ENCODE data around the gene LRRC61.
A peak's percentile ranks its signal among the peaks of the same experiment; 100 is the strongest.

Gene LRRC61

DNA sequence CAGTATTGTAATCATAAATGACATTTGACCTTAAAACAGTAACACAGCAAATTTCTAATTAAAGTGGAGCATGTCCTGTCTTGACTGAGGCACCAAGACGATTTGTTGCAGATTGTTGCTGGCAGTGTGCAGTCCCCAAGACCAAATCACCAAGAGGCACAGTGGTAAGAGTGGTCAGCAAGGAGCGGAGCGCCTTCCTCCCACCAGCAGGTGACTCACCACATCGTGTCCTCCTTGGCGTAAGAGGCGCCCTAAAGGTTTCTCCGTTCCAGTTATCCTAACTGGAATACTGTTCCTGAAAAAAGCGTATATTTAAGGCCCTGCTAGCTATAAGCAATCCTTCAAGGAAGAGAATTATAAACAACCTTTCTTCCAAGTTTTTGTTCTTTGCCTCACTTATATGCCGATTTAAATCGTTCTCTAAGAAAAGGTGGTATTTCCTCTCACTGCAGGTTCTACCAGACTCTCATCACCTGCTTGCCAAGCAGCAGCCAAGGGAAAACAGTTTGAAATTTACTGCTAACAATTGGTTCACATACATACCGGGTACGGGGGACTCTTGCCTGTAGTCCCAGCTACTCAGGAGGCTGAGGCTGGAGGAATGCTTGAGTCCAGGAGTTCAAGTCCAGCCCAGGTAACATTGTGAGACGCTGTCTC lies 34.7 kb downstream of the LRRC61 start:
- DNase-seq = no peak

DNA sequence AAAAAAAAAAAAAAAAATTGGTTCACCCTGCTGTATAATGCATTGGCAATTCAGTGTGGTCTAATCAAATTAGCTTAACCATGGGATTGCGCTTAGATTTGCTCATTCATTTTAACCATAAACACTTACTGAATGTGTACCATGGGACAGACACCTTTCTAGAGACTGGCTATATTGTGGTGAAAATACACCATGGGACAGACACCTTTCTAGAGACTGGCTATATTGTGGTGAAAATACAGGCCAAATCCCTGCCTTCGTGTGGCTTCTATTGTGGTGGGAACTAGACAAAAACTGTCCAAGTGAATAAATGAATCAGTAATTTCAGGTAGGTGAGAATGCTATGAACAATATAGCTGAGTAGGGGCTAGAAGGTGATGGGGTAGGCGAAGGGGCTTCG lies 35.3 kb downstream of the LRRC61 start:
- DNase-seq = no peak

DNA sequence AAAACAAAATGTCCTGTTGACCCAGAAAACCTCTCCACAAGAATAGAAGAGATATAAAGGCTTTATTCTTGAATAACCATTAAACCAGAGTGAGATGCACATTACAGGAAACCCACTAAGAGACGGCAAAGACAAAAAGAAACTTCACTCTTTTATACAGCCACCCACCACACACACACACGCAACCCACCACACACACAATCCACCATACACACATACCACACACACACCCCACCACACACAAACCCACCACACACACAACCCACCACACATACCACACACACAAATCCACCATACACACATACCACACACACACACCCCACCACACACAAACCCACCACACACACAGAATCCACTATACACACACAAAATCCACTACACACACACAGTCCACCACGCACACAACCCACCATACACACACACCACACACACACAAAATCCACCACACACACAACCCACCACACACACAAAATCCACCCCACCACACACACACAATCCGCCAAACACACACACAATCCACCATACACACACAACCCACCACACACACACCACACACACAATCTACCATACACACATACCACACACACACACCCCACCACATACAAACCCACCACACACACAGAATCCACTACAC lies 36.0 kb downstream of the LRRC61 start:
- DNase-seq = no peak

DNA sequence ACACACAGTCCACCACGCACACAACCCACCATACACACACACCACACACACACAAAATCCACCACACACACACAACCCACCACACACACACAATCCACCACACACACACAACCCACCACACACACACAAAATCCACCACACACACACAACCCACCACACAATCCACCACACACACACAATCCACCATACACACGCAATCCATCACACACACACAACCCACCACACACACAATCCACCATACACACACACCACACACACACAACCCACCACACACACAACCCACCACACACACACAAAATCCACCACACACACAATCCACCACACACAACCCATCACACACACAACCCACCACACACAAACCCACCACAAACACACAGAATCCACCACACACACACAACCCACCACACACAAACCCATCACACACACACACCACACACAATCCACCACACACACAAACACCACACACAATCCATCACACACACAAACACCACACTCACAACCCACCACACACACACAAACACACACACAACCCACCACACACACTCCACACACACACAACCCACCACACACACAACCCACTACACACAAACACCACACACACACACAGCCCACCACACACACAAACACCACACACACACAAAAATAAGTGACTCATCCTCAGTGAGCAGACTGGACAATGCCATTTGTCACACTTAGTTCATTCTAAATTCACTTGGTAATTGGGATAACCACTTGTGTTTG lies 36.6 kb downstream of the LRRC61 start:
- DNase-seq = no peak

DNA sequence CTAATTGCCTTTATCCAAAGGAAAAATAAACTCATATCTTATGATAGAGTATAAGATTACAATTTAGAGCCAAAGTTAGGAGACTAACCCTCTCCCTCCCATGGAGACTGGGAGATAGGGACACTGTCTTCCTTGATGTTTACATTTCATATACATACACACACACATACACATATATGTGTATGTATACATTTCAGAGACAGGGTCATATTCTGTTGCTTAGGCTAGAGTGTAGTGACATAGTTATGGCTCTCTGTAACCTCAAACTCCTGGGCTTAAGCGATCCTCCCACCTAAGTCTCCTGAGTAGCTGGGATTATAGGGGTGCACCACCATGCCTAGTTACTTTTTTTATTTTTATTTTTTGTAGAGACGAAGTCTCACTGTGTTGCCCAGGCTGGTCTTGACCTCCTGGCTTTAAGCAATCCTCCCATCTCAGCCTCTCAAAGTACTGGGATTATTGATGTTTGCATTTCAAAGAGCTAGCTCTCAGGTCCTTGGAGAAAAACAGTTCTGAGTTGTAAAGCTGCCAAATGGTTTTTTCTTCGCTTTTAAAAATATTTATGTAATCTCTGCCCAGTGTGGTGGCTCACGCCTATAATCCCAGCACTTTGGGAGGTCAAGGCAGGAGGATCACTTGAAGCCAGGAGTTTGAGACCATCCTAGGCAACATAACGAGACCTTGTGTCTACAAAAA lies 37.4 kb downstream of the LRRC61 start:
- DNase-seq = no peak

DNA sequence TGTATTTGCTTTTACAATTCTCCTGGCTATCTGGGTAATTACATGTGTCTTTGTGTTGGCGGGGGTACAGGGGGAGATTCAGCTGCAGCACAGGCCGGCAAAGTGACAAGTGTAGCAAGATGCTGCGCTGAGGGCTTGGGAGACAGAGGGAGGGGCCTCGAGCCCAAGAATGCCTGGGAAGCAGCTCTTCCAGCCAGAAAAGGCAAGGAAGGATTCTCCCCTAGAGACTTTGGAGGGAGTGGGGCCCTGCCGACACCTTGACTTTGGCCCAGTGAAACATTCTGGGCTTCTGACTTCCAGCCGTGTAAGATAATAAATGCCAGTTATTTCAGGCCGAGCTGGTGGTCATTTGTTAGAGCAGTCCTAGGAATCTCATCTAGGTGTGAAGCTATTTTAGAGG lies 38.2 kb downstream of the LRRC61 start:
- no peak for DNase-seq

DNA sequence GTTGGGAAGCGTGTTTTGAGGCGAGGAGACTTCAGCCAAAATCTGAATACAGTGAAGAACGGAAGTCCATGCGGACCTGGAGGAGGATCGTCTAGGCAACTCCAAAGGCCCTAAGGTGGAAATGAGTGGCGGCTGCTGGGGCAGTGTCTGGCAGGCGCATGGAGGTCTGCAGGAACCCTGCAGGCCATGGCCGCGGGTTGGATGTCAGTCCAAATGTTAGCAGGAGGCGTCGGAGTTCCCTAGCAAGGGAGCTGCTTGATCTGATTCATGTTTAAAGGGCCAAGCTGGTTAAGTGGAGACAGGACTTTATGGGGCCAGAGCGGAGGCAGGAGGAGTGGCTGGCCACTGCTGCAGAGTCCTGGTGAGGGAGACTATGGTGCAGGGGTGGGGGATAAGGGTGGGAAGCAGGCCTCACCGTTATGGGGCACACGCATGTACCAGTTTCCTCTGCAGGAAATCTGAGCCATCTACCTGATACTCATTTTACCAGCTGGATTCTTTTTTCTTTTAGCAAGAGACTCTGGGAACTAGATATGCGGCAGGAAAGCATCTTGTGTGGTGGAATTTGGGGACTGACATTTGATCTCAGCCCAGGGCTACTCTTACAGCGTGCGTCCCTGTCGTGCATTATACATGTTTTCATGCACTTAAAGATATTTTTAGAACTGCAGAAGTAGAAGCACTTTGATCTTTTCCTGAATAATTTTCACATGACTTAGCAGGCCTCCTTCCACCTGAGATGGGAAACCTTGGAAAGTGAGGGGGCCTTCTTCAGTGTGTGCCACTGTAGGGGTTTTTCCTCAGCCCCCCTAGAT lies 38.9 kb downstream of the LRRC61 start:
- DNase-seq = no peak

DNA sequence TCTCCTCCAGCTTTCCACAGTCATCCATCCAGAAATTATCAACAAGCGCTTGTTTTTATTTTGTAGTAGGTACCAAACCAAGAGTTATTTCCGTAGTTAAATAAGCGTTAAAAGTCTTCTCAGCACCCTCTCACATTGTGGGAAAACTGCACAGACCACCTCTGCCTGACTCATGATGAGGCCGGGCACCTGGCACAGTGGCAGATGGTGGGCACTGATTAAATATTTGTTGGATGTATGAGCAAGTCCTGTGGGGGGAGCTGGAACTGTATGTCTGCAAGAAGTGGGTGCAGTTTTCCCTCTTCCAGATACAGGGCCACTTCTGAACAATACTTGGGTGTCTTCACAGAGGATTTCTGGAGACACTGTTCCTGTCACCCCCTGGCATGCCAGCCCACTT lies 40.2 kb downstream of the LRRC61 start:
- DNase-seq = no peak

DNA sequence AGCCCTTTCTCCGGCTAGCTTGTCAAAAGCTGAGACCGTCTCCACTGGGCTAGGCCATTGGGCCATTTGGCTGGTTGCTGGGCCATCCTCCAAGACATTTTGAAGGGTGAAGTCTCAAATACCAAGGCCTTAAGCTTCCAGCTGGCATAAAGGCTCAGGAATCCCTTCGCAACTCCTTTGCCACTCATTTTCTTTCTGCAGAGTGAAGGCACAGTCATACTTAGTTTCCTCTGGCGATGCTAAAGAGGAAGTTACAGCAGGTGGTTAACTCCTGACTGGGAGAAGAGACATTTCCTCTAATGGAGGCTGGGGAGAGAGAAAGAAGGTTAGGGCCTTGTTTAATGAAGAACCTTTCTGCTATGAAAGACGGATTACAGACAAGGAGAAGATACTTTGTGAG lies 40.7 kb downstream of the LRRC61 start:
- no peak for DNase-seq

DNA sequence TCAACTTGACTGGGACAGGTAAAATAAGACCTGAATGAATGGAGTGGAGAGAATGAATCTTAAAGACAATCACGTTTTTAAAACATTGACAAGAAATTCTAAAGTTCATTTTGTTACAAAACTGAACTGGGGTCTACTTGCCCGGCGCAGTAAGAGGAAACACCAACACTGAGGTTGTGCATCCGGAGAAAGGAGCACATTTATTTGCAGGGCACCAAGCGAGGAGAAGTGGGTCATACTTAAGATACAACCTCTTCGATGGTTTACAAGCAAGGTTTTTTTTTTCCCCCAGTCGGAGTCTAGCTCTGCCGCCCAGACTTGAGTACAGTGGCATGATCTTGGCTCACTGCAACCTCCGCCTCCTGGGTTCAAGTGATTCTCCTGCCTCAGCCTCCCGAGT lies 42.0 kb downstream of the LRRC61 start:
- DNase-seq = no peak

DNA sequence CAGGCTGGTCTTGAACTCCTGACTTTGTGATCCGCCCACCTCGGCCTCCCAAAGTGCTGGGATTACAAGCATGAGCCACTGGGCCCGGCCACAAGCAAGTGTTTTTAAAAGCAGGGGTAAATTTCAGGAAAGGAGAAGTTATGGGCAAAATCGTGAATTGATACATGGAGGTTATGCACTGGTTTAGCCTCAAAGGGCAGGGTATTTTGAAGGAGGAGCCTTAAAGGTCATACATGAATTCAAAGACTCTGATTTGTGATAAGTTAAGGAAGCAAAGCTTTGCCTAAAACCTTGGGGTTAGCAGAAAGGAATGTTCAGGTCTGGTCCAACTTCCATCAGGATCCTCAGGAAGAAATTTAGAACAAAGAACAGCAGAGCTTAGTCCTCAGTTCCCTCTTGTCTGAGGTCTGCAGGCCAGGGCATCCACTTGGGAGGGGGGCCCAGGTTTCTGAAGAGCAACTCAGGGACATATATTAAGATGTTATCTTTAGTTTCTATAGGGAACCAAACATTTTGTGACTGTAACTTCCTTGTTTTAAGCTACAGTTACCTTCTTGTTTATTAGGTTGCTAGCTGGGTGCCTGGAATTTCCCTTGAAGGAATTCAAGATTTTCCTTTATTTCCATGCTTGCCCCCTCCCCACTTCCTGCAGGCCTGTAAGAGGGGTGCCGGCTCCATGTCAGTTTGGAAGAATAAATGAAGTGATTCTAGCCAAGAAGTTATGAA lies 42.7 kb downstream of the LRRC61 start:
- DNase-seq = no peak

DNA sequence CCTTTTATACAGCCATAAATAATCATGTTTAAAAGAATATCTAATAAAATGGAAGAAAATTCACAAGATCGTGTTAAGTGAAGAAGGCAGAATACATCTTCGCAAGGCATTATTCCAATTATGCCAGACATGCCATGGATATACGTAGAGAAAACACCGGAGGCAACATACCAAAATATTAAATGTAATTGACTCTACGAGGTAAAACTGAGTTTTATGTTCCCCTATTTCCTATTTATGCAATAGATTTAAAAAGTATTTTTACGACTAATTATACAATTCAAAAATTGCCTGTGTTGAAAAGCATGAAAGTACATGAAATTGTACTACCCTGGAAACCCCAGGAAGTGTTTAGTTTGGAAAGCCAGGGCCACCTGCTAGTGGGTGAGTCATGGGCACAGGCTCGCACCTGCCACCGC lies 44.5 kb downstream of the LRRC61 start:
- DNase-seq = no peak

DNA sequence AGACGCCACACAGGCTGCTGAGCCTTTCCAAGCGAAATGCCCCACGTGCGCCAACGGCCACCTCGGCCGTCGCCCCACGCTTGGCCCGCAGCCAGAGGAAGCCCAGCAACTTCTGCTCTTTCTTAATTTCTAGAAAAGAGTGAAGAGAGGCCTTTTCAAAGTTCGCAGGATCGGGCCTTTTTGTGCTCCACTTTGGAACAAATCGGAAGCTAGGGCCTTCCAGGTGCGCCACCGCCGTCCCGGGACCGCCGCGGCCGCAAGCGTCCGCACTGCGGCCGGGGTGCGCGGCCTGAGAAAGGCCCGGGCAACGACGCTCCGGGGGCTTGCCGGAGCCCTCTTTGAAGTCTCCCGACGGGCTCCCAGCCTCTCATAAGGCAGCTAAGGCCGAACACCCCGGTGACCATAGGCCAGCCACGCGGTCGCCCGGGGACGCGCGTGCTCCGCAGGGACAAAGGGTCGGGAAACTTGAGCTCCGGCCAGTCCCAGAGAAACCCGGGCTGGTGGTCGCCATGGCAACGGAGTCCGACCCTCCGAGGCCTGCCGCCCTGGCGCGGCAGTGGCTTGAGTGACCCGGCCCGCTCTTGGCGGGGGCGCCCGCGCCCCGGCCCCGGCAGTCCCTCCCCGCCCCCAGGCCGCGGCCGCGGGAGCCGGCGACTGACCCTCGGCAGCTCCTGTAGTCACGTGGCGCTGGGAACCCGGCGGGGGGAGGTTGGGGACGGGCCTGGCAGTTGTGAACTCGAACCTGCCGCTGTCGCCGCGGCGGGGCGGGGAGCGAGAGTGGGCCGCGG lies 45.1 kb downstream of the LRRC61 start, which contains the start of gene REPIN1:
REPIN1 (plus strand) TSS at position 727 of the 788 bp plus-strand sequence. CDS start 890 bp downstream, outside the sequence.
- DNase-seq = peak; percentile 85

DNA sequence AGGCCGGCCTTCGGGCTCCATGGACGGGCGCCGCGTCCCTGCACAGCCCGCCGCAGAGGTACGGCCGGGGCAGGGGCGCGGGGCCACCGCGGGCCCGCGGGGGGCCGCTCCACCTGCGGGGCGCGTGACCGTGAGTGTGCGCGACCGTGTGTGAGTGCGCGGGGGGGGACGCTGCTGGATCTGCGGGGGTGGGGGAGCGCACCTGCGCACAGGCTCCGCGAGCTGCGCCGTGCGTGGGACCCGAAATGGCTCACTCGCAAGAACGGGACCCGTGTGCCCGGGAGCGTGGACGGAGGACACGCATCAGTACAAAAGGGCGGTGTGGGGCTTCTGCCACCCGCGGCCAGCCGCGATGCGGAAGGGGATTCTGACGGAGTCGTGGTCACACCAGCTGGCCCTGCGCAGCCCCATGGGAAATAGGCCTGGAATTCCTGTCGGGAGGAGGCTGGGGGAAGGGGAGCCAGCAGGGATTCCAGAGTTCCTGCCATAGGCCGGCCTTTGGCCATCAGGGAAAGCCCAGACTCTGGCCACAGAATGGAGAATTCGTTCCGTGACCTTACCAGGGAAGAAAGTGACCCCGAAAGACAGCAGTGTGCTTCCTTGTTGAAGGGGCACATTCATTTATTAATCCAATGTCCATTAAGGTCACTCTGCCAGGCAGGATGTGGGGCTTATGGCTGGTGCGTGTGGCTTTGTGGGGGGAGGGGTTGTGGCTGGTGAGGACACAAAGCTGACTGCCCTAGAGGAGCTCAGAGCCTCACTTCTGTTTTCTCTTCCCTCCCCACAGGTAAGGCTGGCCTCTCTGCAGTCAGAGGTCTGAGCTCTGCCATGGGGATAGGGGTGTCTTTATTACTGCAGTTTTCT lies 46.0 kb downstream of the LRRC61 start:
- DNase-seq = peak; percentile 58

DNA sequence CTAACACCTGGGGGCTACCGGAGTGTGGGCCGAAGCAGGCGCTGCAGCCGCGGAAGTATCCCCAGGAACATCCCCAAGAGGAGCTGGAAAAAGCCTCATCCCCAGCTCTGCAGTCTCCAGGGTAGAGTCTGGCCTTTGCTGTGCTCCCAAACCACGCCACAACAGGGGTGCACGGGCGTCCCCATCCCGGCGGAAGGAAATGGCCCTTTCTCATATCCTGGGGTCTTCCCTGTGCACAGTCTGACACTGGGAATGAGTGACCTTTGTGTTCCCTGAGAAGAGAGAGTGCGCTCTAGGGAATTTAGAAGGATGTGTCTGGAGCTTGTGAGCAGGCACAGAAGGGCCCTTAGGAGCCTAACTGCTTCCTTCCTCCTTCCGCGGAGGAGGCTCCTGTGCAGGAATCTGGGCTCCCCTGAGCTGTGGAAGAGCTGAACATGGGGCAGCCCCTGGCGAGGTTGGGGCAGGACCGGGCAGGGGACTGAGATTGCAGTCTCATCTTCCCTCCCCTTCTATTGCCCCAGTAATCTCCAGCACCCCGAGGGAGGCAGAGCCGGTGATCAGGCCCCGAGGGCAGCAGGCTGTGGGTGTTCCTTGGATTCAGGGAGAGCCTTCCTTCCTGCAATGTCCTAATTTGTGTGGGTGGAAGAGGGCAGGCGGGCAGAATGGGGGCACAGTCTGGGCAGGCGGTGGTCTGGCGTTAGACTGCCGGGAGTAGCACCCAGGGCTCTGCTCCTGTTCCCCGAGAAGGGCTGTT lies 46.8 kb downstream of the LRRC61 start:
- no peak for DNase-seq

DNA sequence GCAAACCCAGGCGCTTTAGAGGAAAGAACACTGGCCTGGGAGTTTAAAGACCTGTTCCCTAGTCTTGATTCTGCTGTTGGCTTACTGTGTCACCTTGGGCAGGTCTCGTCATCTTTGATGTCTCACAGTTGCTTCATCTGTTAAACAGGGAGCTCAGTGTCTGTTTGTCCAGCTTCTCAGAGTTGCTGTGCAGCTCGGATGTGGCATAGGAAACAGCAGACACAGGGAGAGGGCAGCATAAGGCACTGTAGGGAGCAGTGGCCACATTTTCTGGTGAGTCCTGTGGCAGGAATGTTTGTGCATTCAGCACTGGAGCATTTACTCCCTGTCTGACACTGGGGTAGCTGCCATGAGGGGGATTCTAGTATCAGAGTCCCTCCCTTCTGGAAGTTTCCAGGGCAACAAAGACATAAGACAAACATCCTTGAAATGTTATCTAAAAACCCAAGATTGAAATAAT lies 47.5 kb downstream of the LRRC61 start:
- no peak for DNase-seq

DNA sequence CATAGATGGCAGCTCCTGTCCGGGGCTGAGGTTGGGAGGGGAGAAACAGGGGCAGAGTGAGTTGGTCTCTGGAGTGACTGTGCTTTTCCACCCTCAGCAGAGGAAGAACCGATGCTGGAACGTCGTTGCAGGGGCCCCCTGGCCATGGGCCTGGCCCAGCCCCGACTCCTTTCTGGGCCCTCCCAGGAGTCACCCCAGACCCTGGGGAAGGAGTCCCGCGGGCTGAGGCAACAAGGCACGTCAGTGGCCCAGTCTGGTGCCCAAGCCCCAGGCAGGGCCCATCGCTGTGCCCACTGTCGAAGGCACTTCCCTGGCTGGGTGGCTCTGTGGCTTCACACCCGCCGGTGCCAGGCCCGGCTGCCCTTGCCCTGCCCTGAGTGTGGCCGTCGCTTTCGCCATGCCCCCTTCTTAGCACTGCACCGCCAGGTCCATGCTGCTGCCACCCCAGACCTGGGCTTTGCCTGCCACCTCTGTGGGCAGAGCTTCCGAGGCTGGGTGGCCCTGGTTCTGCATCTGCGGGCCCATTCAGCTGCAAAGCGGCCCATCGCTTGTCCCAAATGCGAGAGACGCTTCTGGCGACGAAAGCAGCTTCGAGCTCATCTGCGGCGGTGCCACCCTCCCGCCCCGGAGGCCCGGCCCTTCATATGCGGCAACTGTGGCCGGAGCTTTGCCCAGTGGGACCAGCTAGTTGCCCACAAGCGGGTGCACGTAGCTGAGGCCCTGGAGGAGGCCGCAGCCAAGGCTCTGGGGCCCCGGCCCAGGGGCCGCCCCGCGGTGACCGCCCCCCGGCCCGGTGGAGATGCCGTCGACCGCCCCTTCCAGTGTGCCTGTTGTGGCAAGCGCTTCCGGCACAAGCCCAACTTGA lies 48.2 kb downstream of the LRRC61 start:
- DNase-seq = no peak

DNA sequence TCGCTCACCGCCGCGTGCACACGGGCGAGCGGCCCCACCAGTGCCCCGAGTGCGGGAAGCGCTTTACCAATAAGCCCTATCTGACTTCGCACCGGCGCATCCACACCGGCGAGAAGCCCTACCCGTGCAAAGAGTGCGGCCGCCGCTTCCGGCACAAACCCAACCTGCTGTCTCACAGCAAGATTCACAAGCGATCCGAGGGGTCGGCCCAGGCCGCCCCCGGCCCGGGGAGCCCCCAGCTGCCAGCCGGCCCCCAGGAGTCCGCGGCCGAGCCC lies 48.8 kb downstream of the LRRC61 start:
- no peak for DNase-seq
